PC-9 (cell line): ENCODE results near the gene LRRC31. TPM values are rescaled to one million over a fixed set of nuclear protein-coding genes. Genes with fewer than 3 reads are reported as not detected.

Source experiments
- BruUV-seq: library from RNA; stranded (reverse); fragments of 400-500 nt; replicated peaks from 2 replicates; lab custom pipeline; 2021; lab: Mats Ljungman, UMichigan
- CTCF ChIA-PET: fragments of 300-600 bp; sonication (Branson Sonifier 250); formaldehyde crosslinking; loops from one replicate; lab custom pipeline; 2022; ENCODE audit warnings: antibody characterized with exemption; lab: Charles Lee
- POLR2A ChIA-PET: fragments of 300-600 bp; sonication (Branson Sonifier 250); formaldehyde crosslinking; loops from one replicate; lab custom pipeline; 2022; ENCODE audit warnings: antibody characterized with exemption; ENCODE audit not compliant: unreplicated experiment; lab: Charles Lee
- DNase-seq, 2 experiments: peaks; one replicate each; pipeline versions ENCODE4 v3.0.0 to v3.0.0-alpha.2; 2015 to 2022; ENCODE audit warnings: mixed read lengths in 1 of 2
- H2AFZ ChIP-seq: fragments of 200-600 bp; sonication (generic); 2 replicates; pipeline ENCODE4 v1.8.1; 2017; ENCODE audit warnings: antibody characterized with exemption
- H3F3A ChIP-seq: fragments of 200-600 bp; sonication (generic); 2 replicates; pipeline ENCODE4 v1.8.1; 2017; ENCODE audit warnings: antibody characterized with exemption, mild to moderate bottlenecking, low read depth; ENCODE audit not compliant: insufficient read depth
- H3K27ac ChIP-seq: fragments of 200-600 bp; sonication (generic); 2 replicates; pipeline ENCODE4 v1.6.1; 2016; ENCODE audit warnings: mixed run types
- H3K27me3 ChIP-seq: fragments of 200-600 bp; sonication (generic); 2 replicates; pipeline ENCODE4 v1.6.1; 2016; ENCODE audit warnings: low read depth, mixed run types; ENCODE audit not compliant: insufficient read depth
- H3K36me3 ChIP-seq: fragments of 200-600 bp; sonication (generic); 2 replicates; pipeline ENCODE4 v1.6.1; 2016; ENCODE audit warnings: low read depth, mixed run types
- H3K4me1 ChIP-seq: fragments of 200-600 bp; sonication (generic); replicated peaks from 2 replicates; pipeline ENCODE4 v1.6.1; 2016; ENCODE audit warnings: mixed run types; ENCODE audit not compliant: insufficient read depth
- H3K4me2 ChIP-seq: fragments of 200-600 bp; sonication (generic); 2 replicates; pipeline ENCODE4 v1.6.1; 2017; ENCODE audit warnings: mixed run types
- H3K4me3 ChIP-seq: fragments of 200-600 bp; sonication (generic); 2 replicates; pipeline ENCODE4 v1.6.1; 2016; ENCODE audit warnings: mixed run types
- H3K79me2 ChIP-seq: fragments of 200-600 bp; sonication (generic); 2 replicates; pipeline ENCODE4 v1.6.1; 2017; ENCODE audit warnings: low read depth, mixed run types
- H3K9me2 ChIP-seq: fragments of 200-600 bp; sonication (generic); 2 replicates; pipeline ENCODE4 v1.8.1; 2017; ENCODE audit warnings: mild to moderate bottlenecking; ENCODE audit not compliant: insufficient read depth
- H3K9me3 ChIP-seq: fragments of 200-600 bp; sonication (generic); 2 replicates; pipeline ENCODE4 v1.8.1; 2016; ENCODE audit warnings: low read depth; ENCODE audit not compliant: insufficient read depth
- H4K20me1 ChIP-seq: fragments of 200-600 bp; sonication (generic); 2 replicates; pipeline ENCODE4 v1.8.1; 2017; ENCODE audit not compliant: insufficient read depth
- CTCF ChIP-seq: fragments of 200-600 bp; sonication (generic); conservative IDR thresholded peaks from 2 replicates; pipeline ENCODE4 v1.6.1; 2017; ENCODE audit warnings: mixed run types, antibody characterized with exemption, mild to moderate bottlenecking, moderate library complexity
- EZH2 ChIP-seq: fragments of 200-600 bp; sonication (generic); IDR thresholded peaks from 2 replicates; pipeline ENCODE4 v1.8.0; 2017; ENCODE audit warnings: antibody characterized with exemption, low read depth
- intact Hi-C: fragments of 100-400 bp; cut with micrococcal nuclease; formaldehyde crosslinking; loops from one replicate; pipeline ENCODE4 v1.10.0; 2022; ENCODE audit not compliant: unreplicated experiment
- total RNA-seq: library from RNA; stranded (reverse); gene quantifications from 2 replicates; pipeline ENCODE4 v1.2.3, GENCODE V29; 2021

LRRC31 gene
- total RNA-seq, 1 experiment from 2014 or later: not detected

GRCh38 chr3:169905404-169905803 lies 35.7 kb upstream of the LRRC31 start:
- H3K36me3 ChIP-seq: no peaks in the 10 kb centered on the region
- 0 out of 2 replicates have a peak, but pooled peaks cover 8% of the 10 kb centered on the region for H3K27me3 ChIP-seq
- H3K4me2 ChIP-seq: no peak overlapping the region
- peaks cover 18% of the 10 kb centered on the region for H3K9me3 ChIP-seq
- no peaks in the 10 kb centered on the region for H3K79me2 ChIP-seq
- TF ChIP-seq CTCF (no peak), EZH2 (no peak)
- no peaks in the 10 kb centered on the region for H3K4me1 ChIP-seq
- CTCF ChIA-PET: no interaction called here
- H3F3A ChIP-seq: no peaks in the 10 kb centered on the region
- BruUV-seq: no TSS peak
- H3K9me2 ChIP-seq: no peaks in the 10 kb centered on the region
- H3K27ac ChIP-seq: no peak overlapping the region
- H2AFZ ChIP-seq: no peak overlapping the region
- no peak for DNase-seq
- no peaks in the 10 kb centered on the region for H4K20me1 ChIP-seq
- intact Hi-C loops: no loop called here
- POLR2A ChIA-PET: no interaction called here
- no peak overlapping the region for H3K4me3 ChIP-seq

- no peak for DNase-seq
- TF ChIP-seq CTCF (no peak), EZH2 (no peak)
- no peaks in the 10 kb centered on the region for H3K4me1 ChIP-seq
- no peak overlapping the region for H3K27ac ChIP-seq
- no peaks in the 10 kb centered on the region for H3K79me2 ChIP-seq
- H3K4me3 ChIP-seq: no peak overlapping the region
- ChIA-PET CTCF (no interaction called here), POLR2A (no interaction called here)
- intact Hi-C loops: no loop called here
- no TSS peak for BruUV-seq
- H3F3A ChIP-seq: no peaks in the 10 kb centered on the region
- H3K36me3 ChIP-seq: no peaks in the 10 kb centered on the region
- H3K4me2 ChIP-seq: no peak overlapping the region
- no peak overlapping the region for H2AFZ ChIP-seq
- H4K20me1 ChIP-seq: no peaks in the 10 kb centered on the region
- 0 out of 2 replicates have a peak, but pooled peaks cover 8% of the 10 kb centered on the region for H3K27me3 ChIP-seq
- peaks cover 18% of the 10 kb centered on the region for H3K9me3 ChIP-seq
- H3K9me2 ChIP-seq: no peaks in the 10 kb centered on the region
Observed at GRCh38 chr3:169901453-169901852, 31.7 kb upstream of the LRRC31 start.

GRCh38 chr3:169897284-169897683 lies 27.5 kb upstream of the LRRC31 start:
- ChIA-PET POLR2A (interaction anchor here (0.7 kb wide), 1 partner anchor 1275 kb away, joined by 3 read pairs; no protein-coding TSS in a partner anchor), CTCF (no interaction called here)
- Histone ChIP-seq H3K4me1 (no peaks in the 10 kb centered on the region), H2AFZ (no peak overlapping the region), H3K79me2 (no peaks in the 10 kb centered on the region), H3K4me3 (no peak overlapping the region), H3K27me3 (0 out of 2 replicates have a peak, but pooled peaks cover 8% of the 10 kb centered on the region), H3K27ac (no peak overlapping the region), H3K36me3 (no peaks in the 10 kb centered on the region), H3F3A (no peaks in the 10 kb centered on the region), H3K4me2 (no peak overlapping the region), H3K9me3 (peaks cover 18% of the 10 kb centered on the region), H4K20me1 (no peaks in the 10 kb centered on the region), H3K9me2 (no peaks in the 10 kb centered on the region)
- DNase-seq: no peak
- no peak for TF ChIP-seq EZH2
- TF ChIP-seq CTCF: no peak
- BruUV-seq: no TSS peak
- intact Hi-C loops: no loop called here
